Astrocyte (in vitro differentiated cells and primary cell): Measurements from ENCODE around the gene CXADR. TPM values are rescaled to one million over a fixed set of nuclear protein-coding genes. Genes with fewer than 3 reads are reported as not detected.
"Not testable (repeated sequence)": the region's sequence is repeated elsewhere in the genome, so short reads cannot be mapped to it uniquely, and the experiment has no call there.

ENCODE experiments used
- DNase-seq: peaks from one replicate; pipeline ENCODE4 v3.0.0-alpha.2; 2010; ENCODE audit warnings: low read depth
- FAIRE-seq: peaks from 2 replicates; lab custom pipeline; 2011; peaks lifted over from hg19 to GRCh38; lab: Jason Lieb, UNC
- H2AFZ ChIP-seq: 2 replicates; pipeline ENCODE4 v1.6.0; 2012; ENCODE audit warnings: low read depth, low read length, inconsistent platforms
- H3K27ac ChIP-seq: 2 replicates; pipeline ENCODE4 v1.5.1; 2011; ENCODE audit warnings: low read depth, low read length, inconsistent platforms
- H3K27me3 ChIP-seq: 2 replicates; pipeline ENCODE4 v1.6.0; 2011; ENCODE audit warnings: low read length, inconsistent platforms; ENCODE audit not compliant: insufficient read depth
- H3K36me3 ChIP-seq: 2 replicates; pipeline ENCODE4 v1.5.1; 2011; ENCODE audit warnings: low read length, inconsistent platforms; ENCODE audit not compliant: insufficient read depth
- H3K4me1 ChIP-seq: 2 replicates; pipeline ENCODE4 v1.5.1; 2011; ENCODE audit warnings: low read length, inconsistent platforms; ENCODE audit not compliant: insufficient read depth
- H3K4me2 ChIP-seq: 2 replicates; pipeline ENCODE4 v1.6.0; 2012; ENCODE audit warnings: low read length, inconsistent platforms
- H3K4me3 ChIP-seq: 2 replicates; pipeline ENCODE4 v1.5.1; 2011; ENCODE audit warnings: low read depth, mild to moderate bottlenecking, low read length, inconsistent platforms; ENCODE audit not compliant: insufficient read depth
- H3K79me2 ChIP-seq: 2 replicates; pipeline ENCODE4 v1.6.0; 2012; ENCODE audit warnings: mild to moderate bottlenecking, low read length, inconsistent platforms; ENCODE audit not compliant: insufficient read depth
- H3K9ac ChIP-seq: 2 replicates; pipeline ENCODE4 v1.6.0; 2012; ENCODE audit warnings: mild to moderate bottlenecking, low read length, inconsistent platforms
- H3K9me3 ChIP-seq: 2 replicates; pipeline ENCODE4 v1.5.1; 2012; ENCODE audit warnings: low read depth, mild to moderate bottlenecking, low read length, inconsistent platforms; ENCODE audit not compliant: insufficient read depth
- H4K20me1 ChIP-seq: 2 replicates; pipeline ENCODE4 v1.6.0; 2012; ENCODE audit warnings: low read length, inconsistent platforms; ENCODE audit not compliant: insufficient read depth
- H3K27ac Mint-ChIP-seq: one replicate; pipeline ENCODE4 v1.8.0; 2021; ENCODE audit warnings: mild to moderate bottlenecking, mixed read lengths; ENCODE audit not compliant: unreplicated experiment
- H3K27me3 Mint-ChIP-seq: one replicate; pipeline ENCODE4 v1.8.0; 2021; ENCODE audit warnings: low read depth, mixed read lengths; ENCODE audit not compliant: unreplicated experiment
- H3K36me3 Mint-ChIP-seq: one replicate; pipeline ENCODE4 v1.8.0; 2021; ENCODE audit warnings: low read depth, mixed read lengths; ENCODE audit not compliant: unreplicated experiment
- H3K4me1 Mint-ChIP-seq: one replicate; pipeline ENCODE4 v1.8.0; 2021; ENCODE audit warnings: low read depth, mixed read lengths; ENCODE audit not compliant: unreplicated experiment
- H3K4me3 Mint-ChIP-seq: one replicate; pipeline ENCODE4 v1.8.0; 2021; ENCODE audit warnings: mild to moderate bottlenecking, moderate library complexity, mixed read lengths; ENCODE audit not compliant: unreplicated experiment
- H3K9me3 Mint-ChIP-seq: one replicate; pipeline ENCODE4 v1.8.0; 2021; ENCODE audit warnings: mild to moderate bottlenecking, mixed read lengths; ENCODE audit not compliant: unreplicated experiment
- EZH2 ChIP-seq: IDR thresholded peaks from 2 replicates; pipeline ENCODE4 v1.6.1; 2012; ENCODE audit warnings: mild to moderate bottlenecking, low read length, inconsistent platforms; ENCODE audit not compliant: insufficient read depth
- total RNA-seq: library from RNA; stranded (reverse); gene quantifications from 2 replicates; pipeline ENCODE4 v1.2.1, GENCODE V29; 2021
- TF ChIP-seq, protein P1 (sequence below): IDR thresholded peaks from 2 replicates; pipeline ENCODE4 v1.5.1; 2011; ENCODE audit warnings: low read depth, mild to moderate bottlenecking, inconsistent platforms, low read length, moderate library complexity; ENCODE audit not compliant: insufficient read depth

The CXADR gene
- total RNA-seq, 1 donor from 2014 or later = 30.6 TPM

DNA sequence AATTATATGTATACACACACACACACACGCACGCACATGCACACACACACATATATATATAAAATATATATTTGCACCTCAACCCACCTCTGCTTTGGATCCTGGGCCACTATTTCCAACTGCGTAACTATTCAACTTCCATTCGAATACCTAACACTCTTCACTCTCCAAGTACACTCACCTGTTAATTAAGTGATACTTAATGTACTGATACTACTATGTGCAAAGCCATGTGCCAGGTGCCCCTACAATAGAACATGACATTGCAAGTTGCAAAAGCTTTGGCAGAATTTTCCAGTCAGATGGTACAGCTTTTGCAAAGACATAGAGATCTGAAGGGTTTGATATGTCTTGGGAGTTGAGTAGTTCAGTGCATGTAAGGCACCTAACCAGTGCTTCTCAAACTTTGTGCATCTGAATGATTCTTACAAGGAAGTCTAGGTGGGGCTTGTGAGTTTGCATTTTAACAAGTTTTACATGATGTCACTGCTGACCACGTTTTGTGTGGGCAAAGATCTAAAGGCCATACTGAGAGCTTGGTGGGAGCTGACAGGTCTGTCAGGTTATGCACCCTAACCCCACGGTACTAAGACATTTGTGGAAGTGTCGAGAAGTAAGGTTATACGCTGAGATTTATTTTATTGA, 7.2 kb downstream of the CXADR start:
- H3K9me3 ChIP-seq = no peaks in the 10 kb centered on the region
- no peaks in the 10 kb centered on the region for H3K27me3 ChIP-seq
- peaks cover 3% of the 10 kb centered on the region for H3K4me1 Mint-ChIP-seq
- TF ChIP-seq, protein P1, sequence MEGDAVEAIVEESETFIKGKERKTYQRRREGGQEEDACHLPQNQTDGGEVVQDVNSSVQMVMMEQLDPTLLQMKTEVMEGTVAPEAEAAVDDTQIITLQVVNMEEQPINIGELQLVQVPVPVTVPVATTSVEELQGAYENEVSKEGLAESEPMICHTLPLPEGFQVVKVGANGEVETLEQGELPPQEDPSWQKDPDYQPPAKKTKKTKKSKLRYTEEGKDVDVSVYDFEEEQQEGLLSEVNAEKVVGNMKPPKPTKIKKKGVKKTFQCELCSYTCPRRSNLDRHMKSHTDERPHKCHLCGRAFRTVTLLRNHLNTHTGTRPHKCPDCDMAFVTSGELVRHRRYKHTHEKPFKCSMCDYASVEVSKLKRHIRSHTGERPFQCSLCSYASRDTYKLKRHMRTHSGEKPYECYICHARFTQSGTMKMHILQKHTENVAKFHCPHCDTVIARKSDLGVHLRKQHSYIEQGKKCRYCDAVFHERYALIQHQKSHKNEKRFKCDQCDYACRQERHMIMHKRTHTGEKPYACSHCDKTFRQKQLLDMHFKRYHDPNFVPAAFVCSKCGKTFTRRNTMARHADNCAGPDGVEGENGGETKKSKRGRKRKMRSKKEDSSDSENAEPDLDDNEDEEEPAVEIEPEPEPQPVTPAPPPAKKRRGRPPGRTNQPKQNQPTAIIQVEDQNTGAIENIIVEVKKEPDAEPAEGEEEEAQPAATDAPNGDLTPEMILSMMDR = no peak
- TF ChIP-seq EZH2 = no peak
- no peaks in the 10 kb centered on the region for H3K9me3 Mint-ChIP-seq
- no peaks in the 10 kb centered on the region for H3K79me2 ChIP-seq
- no peaks in the 10 kb centered on the region for H3K27me3 Mint-ChIP-seq
- no peak overlapping the region for H3K27ac ChIP-seq
- no peaks in the 10 kb centered on the region for H4K20me1 ChIP-seq
- no peak overlapping the region for H3K4me3 Mint-ChIP-seq
- DNase-seq (no peak), FAIRE-seq (no peak)
- no peak overlapping the region for H3K9ac ChIP-seq
- H3K4me2 ChIP-seq = no peak overlapping the region
- no peak overlapping the region for H3K4me3 ChIP-seq
- no peak overlapping the region for H3K27ac Mint-ChIP-seq
- no peaks in the 10 kb centered on the region for H3K36me3 ChIP-seq
- no peak overlapping the region for H2AFZ ChIP-seq
- no peaks in the 10 kb centered on the region for H3K36me3 Mint-ChIP-seq
- H3K4me1 ChIP-seq = no peaks in the 10 kb centered on the region

DNA sequence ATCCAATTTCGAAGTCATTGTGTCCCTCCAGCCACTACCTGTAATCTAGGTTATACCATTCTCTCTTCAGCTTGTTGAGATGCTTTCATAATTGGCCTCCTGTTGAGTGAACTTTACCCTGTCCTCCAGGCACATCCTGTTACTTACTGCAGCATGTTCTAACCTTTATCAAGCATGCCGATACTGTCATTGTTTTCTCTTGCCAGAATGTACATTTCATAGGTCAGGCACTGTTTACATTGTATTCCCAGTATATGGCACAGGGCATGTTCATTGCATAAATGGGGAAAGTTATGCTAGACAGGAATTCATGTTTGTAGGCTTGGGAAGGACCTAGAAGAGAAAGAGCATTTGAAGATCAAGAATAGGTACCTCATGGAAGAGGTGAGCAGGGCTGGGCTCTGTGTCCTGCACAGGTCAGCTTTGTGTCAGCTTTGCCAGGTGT, 10.2 kb downstream of the CXADR start:
- H3K27ac ChIP-seq = no peak overlapping the region
- no peaks in the 10 kb centered on the region for H4K20me1 ChIP-seq
- Mint-ChIP-seq H3K4me1 (peaks cover 12% of the 10 kb centered on the region), H3K27ac (no peak overlapping the region), H3K9me3 (no peaks in the 10 kb centered on the region), H3K36me3 (no peaks in the 10 kb centered on the region), H3K4me3 (no peak overlapping the region), H3K27me3 (no peaks in the 10 kb centered on the region)
- DNase-seq (no peak), FAIRE-seq (no peak)
- no peak overlapping the region for H3K4me2 ChIP-seq
- H3K9ac ChIP-seq = no peak overlapping the region
- no peaks in the 10 kb centered on the region for H3K9me3 ChIP-seq
- H2AFZ ChIP-seq = no peak overlapping the region
- H3K4me3 ChIP-seq = no peak overlapping the region
- no peaks in the 10 kb centered on the region for H3K27me3 ChIP-seq
- no peaks in the 10 kb centered on the region for H3K36me3 ChIP-seq
- H3K79me2 ChIP-seq = no peaks in the 10 kb centered on the region
- no peak for TF ChIP-seq EZH2
- TF ChIP-seq, protein P1 = no peak
- peaks cover 7% of the 10 kb centered on the region for H3K4me1 ChIP-seq

DNA sequence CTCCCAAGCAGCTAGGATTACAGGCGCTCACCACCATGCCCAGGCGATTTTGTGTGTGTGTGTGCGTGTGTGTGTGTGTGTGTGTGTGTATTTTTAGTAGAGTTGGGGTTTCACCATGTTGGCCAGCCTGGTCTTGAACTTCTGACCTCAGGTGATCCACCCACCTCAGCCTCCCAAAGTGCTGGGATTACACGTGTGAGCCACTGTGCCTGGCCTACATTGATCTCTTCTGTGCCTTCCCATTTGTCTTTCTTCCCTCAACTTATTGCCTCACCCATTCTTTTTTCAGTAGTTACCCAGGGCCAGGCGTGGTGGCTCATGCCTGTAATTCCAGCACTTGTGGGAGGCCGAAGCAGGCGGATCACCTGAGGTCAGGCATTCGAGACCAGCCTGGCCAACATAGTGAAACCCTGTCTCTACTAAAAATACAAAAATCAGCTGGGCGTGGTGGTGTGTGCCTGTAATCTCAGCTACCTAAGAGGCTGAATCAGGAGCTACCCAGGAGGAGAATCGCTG, 11.2 kb downstream of the CXADR start:
- H3K4me2 ChIP-seq, H3K36me3 Mint-ChIP-seq, H3K9ac ChIP-seq, H3K27me3 ChIP-seq, DNase-seq, H3K79me2 ChIP-seq, H4K20me1 ChIP-seq, H3K4me3 ChIP-seq, FAIRE-seq, H3K9me3 Mint-ChIP-seq, H3K4me1 ChIP-seq, H3K27me3 Mint-ChIP-seq, H3K9me3 ChIP-seq, H3K27ac Mint-ChIP-seq, H2AFZ ChIP-seq, H3K4me3 Mint-ChIP-seq, H3K36me3 ChIP-seq, H3K27ac ChIP-seq: not testable (repeated sequence)
- peaks cover 12% of the 10 kb centered on the region for H3K4me1 Mint-ChIP-seq
